GM21723 (cell line): Measurements from ENCODE around the gene FBN2.
A peak's percentile ranks its signal among the peaks of the same experiment; 100 is the strongest.

Experiments used
- ATAC-seq: cut with Tn5 transposase; IDR thresholded peaks from one replicate; pipeline ENCODE4 v1.9.1; 2021; ENCODE audit warnings: mild to moderate bottlenecking, moderate library complexity; ENCODE audit not compliant: unreplicated experiment

Gene FBN2

DNA sequence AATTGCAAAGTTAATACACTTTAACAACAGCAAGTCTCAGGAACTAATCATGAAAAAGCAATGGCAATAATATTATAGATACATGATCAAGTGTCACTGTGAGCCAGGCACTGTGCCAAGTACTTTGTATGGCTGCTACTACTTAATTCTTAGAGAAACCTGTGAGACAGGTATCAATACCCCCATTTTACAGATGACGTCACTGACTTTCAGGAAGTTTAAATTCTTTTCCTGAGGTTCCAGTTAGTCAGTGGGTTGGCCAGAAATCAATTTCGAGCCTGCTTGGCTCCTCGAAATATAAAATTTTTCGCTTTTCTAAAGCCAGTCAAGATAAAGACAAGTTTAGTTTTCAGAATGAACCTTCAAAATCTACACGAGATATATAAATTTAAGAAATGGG, 324.2 kb downstream of the FBN2 start:
- no peak for ATAC-seq

DNA sequence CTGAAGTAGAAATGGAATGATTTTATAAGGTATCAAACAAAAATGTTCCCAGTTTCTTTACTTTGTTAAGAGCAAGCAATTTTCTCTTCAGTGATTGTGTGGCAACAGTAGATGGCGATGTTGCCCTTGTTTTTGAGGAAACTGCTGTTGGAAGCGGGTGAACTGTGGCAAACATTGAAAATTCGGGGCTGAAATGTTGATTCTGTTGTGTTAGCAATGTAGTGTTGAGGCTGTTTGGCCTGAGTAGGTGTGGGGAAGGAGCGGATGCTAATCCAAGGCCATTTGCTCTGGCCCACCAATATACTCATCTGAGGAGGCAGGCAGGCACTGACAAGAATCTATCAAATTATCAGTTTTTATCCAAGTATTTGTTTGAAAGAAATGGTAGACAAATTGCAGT, 324.7 kb downstream of the FBN2 start:
- peak; percentile 62 for ATAC-seq

DNA sequence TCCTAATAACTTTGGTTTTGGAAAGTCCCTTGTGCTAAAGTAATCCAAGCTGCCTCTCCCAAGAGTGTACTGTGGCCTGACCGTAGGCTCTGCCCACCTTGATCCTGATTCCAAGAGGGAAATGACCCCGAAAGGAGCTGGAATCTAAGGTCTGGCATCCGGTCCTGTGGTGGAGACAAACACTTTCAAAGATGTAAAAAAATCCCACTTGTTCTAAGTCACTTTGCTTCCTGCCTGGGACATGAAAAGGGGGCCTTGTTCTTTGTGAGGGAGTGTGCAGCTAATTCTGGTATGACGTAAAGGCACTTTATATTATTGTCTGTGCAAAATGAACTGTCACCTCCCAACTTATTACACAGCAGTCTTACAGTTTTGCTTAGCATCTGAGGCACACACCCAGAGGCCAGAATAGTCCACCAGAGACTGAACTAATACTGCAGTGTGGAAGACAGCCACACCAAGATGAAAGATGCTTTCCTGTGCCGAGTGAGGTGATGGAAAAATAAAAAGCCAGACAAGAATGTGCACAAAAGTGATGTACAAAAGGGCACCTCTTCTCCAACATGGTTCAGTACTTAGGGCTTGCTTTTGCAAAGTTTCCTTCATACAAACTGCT, 325.7 kb downstream of the FBN2 start:
- ATAC-seq = no peak

DNA sequence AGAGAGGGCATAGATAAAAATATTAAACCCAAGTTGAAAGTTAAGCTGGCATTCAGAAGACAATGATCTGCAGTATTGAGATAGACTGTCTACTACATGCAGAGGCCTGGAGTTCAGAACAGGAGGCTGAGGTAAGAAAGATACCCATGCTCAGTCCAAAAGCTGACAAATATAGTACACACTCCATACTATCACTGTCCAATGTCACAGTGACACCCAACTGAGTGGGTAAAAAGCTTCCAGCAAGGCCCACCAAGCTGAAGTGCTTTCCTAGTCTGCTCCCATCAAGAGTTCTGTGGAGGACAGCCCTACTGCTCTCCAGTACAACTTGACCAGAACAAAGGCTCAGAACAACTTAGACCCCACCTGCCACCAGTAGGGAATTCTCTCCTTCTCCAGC, 329.6 kb downstream of the FBN2 start:
- ATAC-seq = no peak
